ENCODE measurements around the gene PI4K2B.

- TF ChIP-seq CTCF (IDR thresholded peaks at IDR 0.05), result no peak
- no peak for TF ChIP-seq POLR2A (IDR thresholded peaks at IDR 0.05)
Measured at GRCh38 chr4:25252230-25253070, 18.6 kb downstream of the PI4K2B start.
